ENCODE measurements around the gene ABR.
"Not testable (repeated sequence)": the region's sequence is repeated elsewhere in the genome, so short reads cannot be mapped to it uniquely, and the experiment has no call there.

Gene ABR

GRCh38 chr17:974778-975177, 205.0 kb downstream of the ABR start:
- H3K27me3 ChIP-seq (replicated peaks; ENCODE audit: control insufficient read depth, insufficient read depth, low read length); H3K9ac ChIP-seq (ENCODE audit: low read length); H3K36me3 ChIP-seq (ENCODE audit: control insufficient read depth, insufficient read depth, low read length, severe bottlenecking); H3K4me3 ChIP-seq (ENCODE audit: low read length); H3K9me3 ChIP-seq (ENCODE audit: control insufficient read depth, low read length); DNase-seq (ENCODE audit: low read depth): not testable (repeated sequence)
- peaks cover 28% of the 10 kb centered on the region for H3K4me1 ChIP-seq (ENCODE audit: control insufficient read depth, insufficient read depth, low read length)

DNA sequence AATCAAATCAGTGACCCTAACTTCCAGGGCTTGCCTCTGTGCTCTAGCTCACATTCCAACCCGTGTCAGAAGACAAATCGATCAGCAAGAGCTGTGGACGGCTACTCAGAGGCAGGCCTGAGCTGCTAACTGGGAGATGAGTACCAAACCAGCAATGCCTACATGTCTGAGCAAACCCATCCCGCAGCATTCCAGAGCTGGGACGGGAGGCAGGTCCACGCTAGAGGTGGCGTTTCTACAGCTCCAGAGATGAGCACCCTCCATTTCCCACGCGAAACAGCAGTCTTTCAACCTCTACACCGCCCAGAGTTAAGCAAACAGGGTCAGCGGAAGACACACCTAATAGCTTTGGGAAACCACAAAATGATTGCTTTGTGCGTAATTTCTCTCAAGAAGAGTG, 206.7 kb downstream of the ABR start:
- Histone ChIP-seq H3K9me3 (ENCODE audit: control insufficient read depth, low read length) (no peaks in the 10 kb centered on the region), H3K27me3 (replicated peaks; ENCODE audit: control insufficient read depth, insufficient read depth, low read length) (no peaks in the 10 kb centered on the region), H3K4me3 (ENCODE audit: low read length) (no peak overlapping the region), H3K9ac (ENCODE audit: low read length) (no peak overlapping the region), H3K36me3 (ENCODE audit: control insufficient read depth, insufficient read depth, low read length, severe bottlenecking) (no peaks in the 10 kb centered on the region), H3K4me1 (ENCODE audit: control insufficient read depth, insufficient read depth, low read length) (peaks cover 32% of the 10 kb centered on the region)
- DNase-seq (ENCODE audit: low read depth): no peak

DNA sequence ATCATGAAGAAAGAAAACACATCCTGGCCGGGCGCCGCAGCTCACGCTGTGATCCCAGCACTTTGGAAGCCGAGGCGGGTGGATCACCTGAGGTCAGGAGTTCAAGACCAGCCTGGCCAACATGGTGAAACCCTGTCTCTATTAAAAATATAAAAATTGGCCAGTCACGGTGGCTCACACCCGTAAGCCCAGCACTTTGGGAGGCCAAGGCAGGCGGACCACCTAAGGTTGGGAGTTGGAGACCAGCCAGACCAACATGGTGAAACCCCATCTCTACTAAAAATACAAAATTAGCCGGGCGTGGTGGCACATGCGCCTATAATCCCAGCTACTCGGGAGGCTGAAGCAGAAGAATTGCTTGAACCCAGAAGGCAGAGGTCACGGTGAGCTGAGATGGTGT, 207.9 kb downstream of the ABR start:
- not testable (repeated sequence) for DNase-seq (ENCODE audit: low read depth); H3K36me3 ChIP-seq (ENCODE audit: control insufficient read depth, insufficient read depth, low read length, severe bottlenecking); H3K4me3 ChIP-seq (ENCODE audit: low read length); H3K27me3 ChIP-seq (replicated peaks; ENCODE audit: control insufficient read depth, insufficient read depth, low read length); H3K9me3 ChIP-seq (ENCODE audit: control insufficient read depth, low read length); H3K9ac ChIP-seq (ENCODE audit: low read length)
- H3K4me1 ChIP-seq (ENCODE audit: control insufficient read depth, insufficient read depth, low read length): peaks cover 26% of the 10 kb centered on the region

GRCh38 chr17:970364-970763, 209.4 kb downstream of the ABR start:
- H3K9ac ChIP-seq (ENCODE audit: low read length): no peak overlapping the region
- no peaks in the 10 kb centered on the region for H3K36me3 ChIP-seq (ENCODE audit: control insufficient read depth, insufficient read depth, low read length, severe bottlenecking)
- H3K4me1 ChIP-seq (ENCODE audit: control insufficient read depth, insufficient read depth, low read length): peaks cover 15% of the 10 kb centered on the region
- no peak for DNase-seq (ENCODE audit: low read depth)
- H3K27me3 ChIP-seq (replicated peaks; ENCODE audit: control insufficient read depth, insufficient read depth, low read length): no peaks in the 10 kb centered on the region
- H3K4me3 ChIP-seq (ENCODE audit: low read length): no peak overlapping the region
- H3K9me3 ChIP-seq (ENCODE audit: control insufficient read depth, low read length): no peaks in the 10 kb centered on the region

- H3K4me3 ChIP-seq (ENCODE audit: low read length): peak overlapping the region; percentile 53
- no peaks in the 10 kb centered on the region for H3K36me3 ChIP-seq (ENCODE audit: control insufficient read depth, insufficient read depth, low read length, severe bottlenecking)
- H3K27me3 ChIP-seq (replicated peaks; ENCODE audit: control insufficient read depth, insufficient read depth, low read length): no peaks in the 10 kb centered on the region
- peak; percentile 65 for DNase-seq (ENCODE audit: low read depth)
- H3K9ac ChIP-seq (ENCODE audit: low read length): peak overlapping the region; percentile 1
- no peaks in the 10 kb centered on the region for H3K9me3 ChIP-seq (ENCODE audit: control insufficient read depth, low read length)
- H3K4me1 ChIP-seq (ENCODE audit: control insufficient read depth, insufficient read depth, low read length): peaks cover 11% of the 10 kb centered on the region
Observed at GRCh38 chr17:969811-970355, 209.9 kb downstream of the ABR start.

DNA sequence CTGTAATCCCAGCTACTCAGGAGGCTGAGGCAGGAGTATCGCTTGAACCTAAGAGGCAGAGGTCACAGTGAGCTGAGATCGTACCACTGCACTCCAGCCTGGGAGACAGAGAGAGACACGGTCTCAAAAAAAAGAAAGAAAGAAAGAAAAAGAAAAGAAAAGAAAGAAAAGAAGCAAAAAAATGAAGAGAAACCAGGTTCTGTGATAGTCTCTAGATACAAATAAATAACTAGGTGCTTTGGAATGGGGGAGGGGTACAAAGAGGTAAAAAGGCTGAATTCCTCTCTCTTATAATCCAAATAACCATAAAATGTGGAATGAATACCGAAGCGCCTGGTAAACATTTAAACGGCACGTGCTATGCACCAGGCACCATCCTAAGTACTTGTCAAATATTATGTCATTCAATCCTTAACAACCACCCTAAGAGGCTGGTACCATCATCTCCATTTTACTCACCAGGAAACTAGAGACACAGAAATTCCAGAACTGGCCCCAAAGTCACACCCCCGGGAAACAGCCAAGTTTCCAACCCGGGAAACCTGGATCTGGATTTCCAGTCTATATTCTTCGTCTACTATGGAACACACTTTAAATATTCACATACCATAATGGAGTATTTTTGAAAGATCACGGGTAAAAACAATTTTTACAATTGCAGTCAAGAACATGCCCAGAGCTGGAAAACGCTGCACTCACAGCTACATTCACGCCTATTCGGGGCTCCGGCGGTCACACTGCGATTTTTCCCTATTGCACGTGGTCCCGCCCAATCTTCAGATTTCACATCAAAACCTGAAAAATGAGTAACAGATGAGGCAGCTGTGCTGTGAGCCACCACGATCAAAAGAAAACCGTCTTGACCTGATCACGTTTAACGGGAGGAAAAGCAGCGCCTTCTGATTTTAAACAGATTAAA, 210.7 kb downstream of the ABR start:
- Histone ChIP-seq H3K36me3 (ENCODE audit: control insufficient read depth, insufficient read depth, low read length, severe bottlenecking) (no peaks in the 10 kb centered on the region), H3K9ac (ENCODE audit: low read length) (peak overlapping the region; percentile 1), H3K9me3 (ENCODE audit: control insufficient read depth, low read length) (no peaks in the 10 kb centered on the region), H3K4me1 (ENCODE audit: control insufficient read depth, insufficient read depth, low read length) (peaks cover 11% of the 10 kb centered on the region), H3K27me3 (replicated peaks; ENCODE audit: control insufficient read depth, insufficient read depth, low read length) (no peaks in the 10 kb centered on the region), H3K4me3 (ENCODE audit: low read length) (peak overlapping the region; percentile 53)
- DNase-seq (ENCODE audit: low read depth): peak; percentile 83

- no peaks in the 10 kb centered on the region for H3K36me3 ChIP-seq (ENCODE audit: control insufficient read depth, insufficient read depth, low read length, severe bottlenecking)
Observed at GRCh38 chr17:967122-967521, 212.7 kb downstream of the ABR start.

GRCh38 chr17:965311-965989, 214.3 kb downstream of the ABR start:
- H3K4me1 ChIP-seq (ENCODE audit: control insufficient read depth, insufficient read depth, low read length): peaks cover 11% of the 10 kb centered on the region
- no peaks in the 10 kb centered on the region for H3K36me3 ChIP-seq (ENCODE audit: control insufficient read depth, insufficient read depth, low read length, severe bottlenecking)
- H3K4me3 ChIP-seq (ENCODE audit: low read length): no peak overlapping the region
- DNase-seq (ENCODE audit: low read depth): no peak
- H3K27me3 ChIP-seq (replicated peaks; ENCODE audit: control insufficient read depth, insufficient read depth, low read length): no peaks in the 10 kb centered on the region
- no peak overlapping the region for H3K9ac ChIP-seq (ENCODE audit: low read length)
- H3K9me3 ChIP-seq (ENCODE audit: control insufficient read depth, low read length): no peaks in the 10 kb centered on the region

More at GRCh38 chr17:967122-967521, 212.7 kb downstream of the ABR start:
- Histone ChIP-seq H3K9me3 (ENCODE audit: control insufficient read depth, low read length) (no peaks in the 10 kb centered on the region), H3K9ac (ENCODE audit: low read length) (no peak overlapping the region), H3K4me1 (ENCODE audit: control insufficient read depth, insufficient read depth, low read length) (peaks cover 11% of the 10 kb centered on the region), H3K4me3 (ENCODE audit: low read length) (no peak overlapping the region), H3K27me3 (replicated peaks; ENCODE audit: control insufficient read depth, insufficient read depth, low read length) (no peaks in the 10 kb centered on the region)
- no peak for DNase-seq (ENCODE audit: low read depth)

- Histone ChIP-seq H3K9me3 (ENCODE audit: control insufficient read depth, low read length) (no peaks in the 10 kb centered on the region), H3K27me3 (replicated peaks; ENCODE audit: control insufficient read depth, insufficient read depth, low read length) (no peaks in the 10 kb centered on the region), H3K36me3 (ENCODE audit: control insufficient read depth, insufficient read depth, low read length, severe bottlenecking) (no peaks in the 10 kb centered on the region), H3K4me1 (ENCODE audit: control insufficient read depth, insufficient read depth, low read length) (peaks cover 8% of the 10 kb centered on the region), H3K4me3 (ENCODE audit: low read length) (no peak overlapping the region), H3K9ac (ENCODE audit: low read length) (no peak overlapping the region)
- DNase-seq (ENCODE audit: low read depth): no peak
Observed at GRCh38 chr17:964876-965275, 214.9 kb downstream of the ABR start.

- no peak overlapping the region for H3K4me3 ChIP-seq (ENCODE audit: low read length)
- no peaks in the 10 kb centered on the region for H3K9me3 ChIP-seq (ENCODE audit: control insufficient read depth, low read length)
- H3K36me3 ChIP-seq (ENCODE audit: control insufficient read depth, insufficient read depth, low read length, severe bottlenecking): no peaks in the 10 kb centered on the region
- no peaks in the 10 kb centered on the region for H3K4me1 ChIP-seq (ENCODE audit: control insufficient read depth, insufficient read depth, low read length)
- DNase-seq (ENCODE audit: low read depth): no peak
- no peak overlapping the region for H3K9ac ChIP-seq (ENCODE audit: low read length)
- H3K27me3 ChIP-seq (replicated peaks; ENCODE audit: control insufficient read depth, insufficient read depth, low read length): no peaks in the 10 kb centered on the region
Observed at GRCh38 chr17:962670-963069, 217.1 kb downstream of the ABR start.

DNA sequence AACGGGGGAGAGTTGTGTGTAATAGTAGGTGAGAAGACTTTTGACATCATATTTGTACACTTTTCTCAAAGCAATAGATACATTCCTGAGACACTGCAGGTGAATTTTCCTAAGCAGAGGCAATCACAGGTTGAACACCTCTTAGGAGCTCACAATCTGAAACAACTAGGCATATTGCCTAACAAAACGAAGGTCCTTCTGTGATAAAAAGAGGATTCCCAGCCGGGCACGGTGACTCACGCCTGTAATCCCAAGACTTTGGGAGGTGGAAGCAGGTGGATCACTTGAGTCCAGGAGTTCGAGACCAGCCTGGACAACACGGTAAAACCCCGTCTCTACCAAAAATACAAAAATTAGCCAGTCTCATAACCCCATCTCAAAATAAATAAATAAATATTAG, 217.6 kb downstream of the ABR start:
- H3K4me1 ChIP-seq (ENCODE audit: control insufficient read depth, insufficient read depth, low read length): no peaks in the 10 kb centered on the region
- H3K36me3 ChIP-seq (ENCODE audit: control insufficient read depth, insufficient read depth, low read length, severe bottlenecking): no peaks in the 10 kb centered on the region
- H3K9me3 ChIP-seq (ENCODE audit: control insufficient read depth, low read length): no peaks in the 10 kb centered on the region
- no peak for DNase-seq (ENCODE audit: low read depth)
- H3K4me3 ChIP-seq (ENCODE audit: low read length): no peak overlapping the region
- no peaks in the 10 kb centered on the region for H3K27me3 ChIP-seq (replicated peaks; ENCODE audit: control insufficient read depth, insufficient read depth, low read length)
- H3K9ac ChIP-seq (ENCODE audit: low read length): no peak overlapping the region
